ENCODE results near the gene SNX10. TPM values are rescaled to one million over a fixed set of nuclear protein-coding genes. Genes with fewer than 3 reads are reported as not detected.

Gene SNX10
- total and polyA plus RNA-seq, 2 of the 4 experiments (the other 2 are of a cell fraction), result not detected

DNA sequence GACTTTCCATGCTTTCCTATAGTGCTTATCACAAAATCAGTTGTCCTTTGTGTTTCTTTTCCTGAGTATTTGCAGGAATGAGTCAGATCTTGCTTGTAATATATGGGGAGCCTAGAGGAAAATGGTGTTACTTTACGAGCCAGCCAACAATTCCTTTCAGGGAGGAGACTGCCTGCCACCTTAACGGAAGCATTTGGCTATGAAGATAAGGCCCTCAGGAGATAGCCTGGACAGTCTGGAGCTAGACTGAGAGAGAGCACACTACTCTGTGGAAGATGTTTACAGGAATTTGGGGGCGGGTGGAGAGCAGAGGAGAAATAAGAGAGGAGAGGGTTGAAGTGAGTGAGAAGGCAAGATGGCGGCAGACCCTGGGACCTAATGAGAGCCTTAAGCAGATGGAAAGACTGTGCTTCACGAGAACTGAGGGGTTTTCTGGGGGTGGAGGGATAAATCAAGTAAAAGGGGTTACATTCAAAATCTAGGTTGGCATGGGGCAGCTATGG is 126.3 kb downstream of the SNX10 start:
- no peaks in the 10 kb centered on the region for H3K4me1 ChIP-seq (ENCODE audit: control insufficient read depth, insufficient read depth, low read length)
- H3K23ac ChIP-seq (ENCODE audit: low read depth, low read length), result no peak overlapping the region
- dilution Hi-C loops (cut with HindIII; ENCODE audit: low sequenced_read_pairs, unreplicated experiment) (no loop called here), intact Hi-C loops (cut with micrococcal nuclease) (no loop called here), in situ Hi-C loops (cut with MboI; ENCODE audit: low sequenced_read_pairs) (no loop called here)
- H3K9me3 ChIP-seq (ENCODE audit: control insufficient read depth, insufficient read depth, low read length), result no peaks in the 10 kb centered on the region
- no peak overlapping the region for H4K91ac ChIP-seq (ENCODE audit: insufficient read depth, low read depth, low read length)
- H3K27ac ChIP-seq (ENCODE audit: insufficient read depth, low read length), result no peak overlapping the region
- ATAC-seq (ENCODE audit: low read depth) (no peak), DNase-seq (no peak)
- no peak overlapping the region for H4K5ac ChIP-seq (ENCODE audit: low read depth, low read length)
- H3K56ac ChIP-seq (ENCODE audit: extremely low read depth, insufficient read depth, low read length), result no peak overlapping the region
- H2AK9ac ChIP-seq (replicated peaks; ENCODE audit: low read depth, low read length, poor library complexity), result no peak overlapping the region
- TF ChIP-seq MAZ (IDR thresholded peaks at IDR 0.05; ENCODE audit: borderline replicate concordance, low read depth, low read length) (no peak), BHLHE40 (IDR thresholded peaks at IDR 0.05; ENCODE audit: low read depth, low read length) (no peak), CEBPB (IDR thresholded peaks at IDR 0.05; ENCODE audit: low read depth, low read length) (no peak), NFE2L2 (IDR thresholded peaks at IDR 0.05; ENCODE audit: low read depth, low read length) (no peak), CTCF (conservative IDR thresholded peaks at IDR 0.05; ENCODE audit: low read depth, low read length) (no peak), RAD21 (IDR thresholded peaks at IDR 0.05; ENCODE audit: low read length) (no peak)
- TF ChIP-seq, protein P1, sequence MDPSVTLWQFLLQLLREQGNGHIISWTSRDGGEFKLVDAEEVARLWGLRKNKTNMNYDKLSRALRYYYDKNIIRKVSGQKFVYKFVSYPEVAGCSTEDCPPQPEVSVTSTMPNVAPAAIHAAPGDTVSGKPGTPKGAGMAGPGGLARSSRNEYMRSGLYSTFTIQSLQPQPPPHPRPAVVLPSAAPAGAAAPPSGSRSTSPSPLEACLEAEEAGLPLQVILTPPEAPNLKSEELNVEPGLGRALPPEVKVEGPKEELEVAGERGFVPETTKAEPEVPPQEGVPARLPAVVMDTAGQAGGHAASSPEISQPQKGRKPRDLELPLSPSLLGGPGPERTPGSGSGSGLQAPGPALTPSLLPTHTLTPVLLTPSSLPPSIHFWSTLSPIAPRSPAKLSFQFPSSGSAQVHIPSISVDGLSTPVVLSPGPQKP (IDR thresholded peaks at IDR 0.05; ENCODE audit: borderline replicate concordance, low read depth, low read length), result no peak
- no peak overlapping the region for H2AFZ ChIP-seq (replicated peaks; ENCODE audit: low read length, poor library complexity)
- ChIA-PET CTCF (interaction anchor here (0.6 kb wide), 1 partner anchor 19 kb away, joined by 3 read pairs; no protein-coding TSS in a partner anchor), POLR2A (ENCODE audit: unreplicated experiment) (no interaction called here)
- no peak overlapping the region for H3K9ac ChIP-seq (ENCODE audit: low read depth, low read length)
- H4K20me1 ChIP-seq (ENCODE audit: insufficient read depth, low read length), result no peaks in the 10 kb centered on the region
- no peaks in the 10 kb centered on the region for H3K36me3 ChIP-seq (ENCODE audit: control insufficient read depth, insufficient read depth, low read length)
- no peaks in the 10 kb centered on the region for H3K27me3 ChIP-seq (ENCODE audit: control insufficient read depth, insufficient read depth, low read length)
- no peak overlapping the region for H3K4me3 ChIP-seq (ENCODE audit: insufficient read depth, low read depth, low read length)
- H3K18ac ChIP-seq (ENCODE audit: low read depth, low read length), result no peak overlapping the region
- no peaks in the 10 kb centered on the region for H3K9me1 ChIP-seq (ENCODE audit: insufficient read depth, low read length)
- no peak overlapping the region for H2BK5ac ChIP-seq (ENCODE audit: low read depth, low read length, poor library complexity, severe bottlenecking)
- H2BK120ac ChIP-seq (ENCODE audit: low read depth, low read length), result no peak overlapping the region
- no peak overlapping the region for H2BK15ac ChIP-seq (ENCODE audit: low read depth, low read length)
- H2BK20ac ChIP-seq (ENCODE audit: low read depth, low read length), result no peak overlapping the region
- H3K4me2 ChIP-seq (ENCODE audit: low read depth, low read length), result no peak overlapping the region
- H3K4ac ChIP-seq (ENCODE audit: low read depth, low read length), result no peak overlapping the region
- H2AK5ac ChIP-seq (ENCODE audit: low read depth, low read length), result no peak overlapping the region
- H4K8ac ChIP-seq (ENCODE audit: low read depth in 2 of 2, low read length in 2 of 2), result no peak overlapping the region
- no peak overlapping the region for H3K14ac ChIP-seq (replicated peaks; ENCODE audit: low read depth, low read length)
- 31% methylated on average over 3 of the region's 5 CpGs; no CpG with 5 or more reads in 1 of the 2 experiments for WGBS, 2 experiments (ENCODE audit: extremely low coverage in 2 of 2, insufficient read length in 1 of 2)
- no TSS peak for BruUV-seq (replicated peaks)
- no peaks in the 10 kb centered on the region for H3K79me1 ChIP-seq (ENCODE audit: low read depth in 1 of 2, low read length in 2 of 2)

Data from IMR-90 (cell line).